GM23248 (cell line): ENCODE results near the gene WDR62. TPM values are rescaled to one million over a fixed set of nuclear protein-coding genes. Genes with fewer than 3 reads are reported as not detected.

Experiments used
- DNase-seq: peaks from one replicate; pipeline ENCODE4 v3.0.0-alpha.2; 2015
- H2AFZ ChIP-seq: fragments of 200-600 bp; sonication (generic); 2 replicates; pipeline ENCODE4 v1.6.1; 2016; ENCODE audit warnings: antibody characterized with exemption
- H3F3A ChIP-seq: fragments of 200-600 bp; sonication (generic); 2 replicates; pipeline ENCODE4 v1.6.1; 2016; ENCODE audit warnings: mild to moderate bottlenecking, antibody characterized with exemption, mixed run types; ENCODE audit not compliant: insufficient read depth
- H3K27ac ChIP-seq: fragments of 200-600 bp; sonication (generic); 2 replicates; pipeline ENCODE4 v1.5.1; 2016; ENCODE audit warnings: mild to moderate bottlenecking
- H3K27me3 ChIP-seq: fragments of 200-600 bp; sonication (generic); replicated peaks from 2 replicates; pipeline ENCODE4 v1.6.1; 2016; ENCODE audit warnings: mild to moderate bottlenecking; ENCODE audit not compliant: insufficient read depth
- H3K36me3 ChIP-seq: fragments of 200-600 bp; sonication (generic); 2 replicates; pipeline ENCODE4 v1.6.1; 2016; ENCODE audit warnings: low read depth, mild to moderate bottlenecking
- H3K4me1 ChIP-seq: fragments of 200-600 bp; sonication (generic); 2 replicates; pipeline ENCODE4 v1.6.1; 2016; ENCODE audit warnings: mild to moderate bottlenecking; ENCODE audit not compliant: insufficient read depth
- H3K4me2 ChIP-seq: fragments of 200-600 bp; sonication (generic); one replicate; pipeline ENCODE4 v1.6.1; 2016; ENCODE audit warnings: mild to moderate bottlenecking; ENCODE audit not compliant: unreplicated experiment
- H3K4me3 ChIP-seq: fragments of 200-600 bp; sonication (generic); 2 replicates; pipeline ENCODE4 v1.5.1; 2016; ENCODE audit warnings: mild to moderate bottlenecking
- H3K79me2 ChIP-seq: fragments of 200-600 bp; sonication (generic); 2 replicates; pipeline ENCODE4 v1.6.1; 2016; ENCODE audit warnings: mild to moderate bottlenecking; ENCODE audit not compliant: insufficient read depth
- H3K9ac ChIP-seq: fragments of 200-600 bp; sonication (generic); 2 replicates; pipeline ENCODE4 v1.6.1; 2016; ENCODE audit warnings: mild to moderate bottlenecking
- H3K9me2 ChIP-seq: fragments of 200-600 bp; sonication (generic); 2 replicates; pipeline ENCODE4 v1.6.1; 2016; ENCODE audit warnings: mixed run types, mild to moderate bottlenecking, moderate library complexity; ENCODE audit not compliant: insufficient read depth
- H3K9me3 ChIP-seq: fragments of 200-600 bp; sonication (generic); one replicate; pipeline ENCODE4 v1.6.1; 2017; ENCODE audit warnings: low read depth
- H4K20me1 ChIP-seq: fragments of 200-600 bp; sonication (generic); 2 replicates; pipeline ENCODE4 v1.6.0; 2016; ENCODE audit not compliant: insufficient read depth
- EZH2 ChIP-seq: fragments of 200-600 bp; sonication (generic); IDR thresholded peaks from 2 replicates; pipeline ENCODE4 v1.6.1; 2018; ENCODE audit warnings: antibody characterized with exemption, mild to moderate bottlenecking; ENCODE audit not compliant: insufficient read depth, poor library complexity, severe bottlenecking
- EZH2phosphoT487 ChIP-seq: fragments of 200-600 bp; sonication (generic); IDR thresholded peaks from 2 replicates; pipeline ENCODE4 v1.6.1; 2018; ENCODE audit warnings: antibody characterized with exemption, moderate library complexity, mild to moderate bottlenecking, low read depth; ENCODE audit not compliant: insufficient read depth
- WGBS, 2 experiments: methylation state at CpG; one replicate each; pipeline ENCODE4 v1.1.6; 2015 to 2017; ENCODE audit warnings: low lambda C conversion rate in 2 of 2, low coverage in 1 of 2; ENCODE audit errors: missing lambda C conversion rate in 2 of 2; 5-methylcytosine and 5-hydroxymethylcytosine counted together
- in situ Hi-C: fragments of 300-500 bp; cut with MboI; formaldehyde crosslinking; loops from 2 replicates; pipeline ENCODE4 v1.15.0; 2020
- polyA plus RNA-seq: library from polyadenylated mRNA; unstranded; fragments of >200 nt; fragmentation: Nextera tagmentation; extraction: Ambion mirVana; gene quantifications from 2 replicates; pipeline ENCODE4 v1.2.1, GENCODE V29; 2016
- total RNA-seq: library from RNA; depleted of rRNA; stranded (reverse); fragments of >200 nt; shearing (Covaris generic); gene quantifications from 2 replicates; pipeline ENCODE4 v1.2.3, GENCODE V29; 2014

WDR62 gene
- total and polyA plus RNA-seq, 2 experiments from 2014 or later: 2.7 to 2.8 TPM

- Histone ChIP-seq H3K27ac (no peak overlapping the region), H3K9ac (peak overlapping the region; percentile 82), H3F3A (peaks cover 2% of the 10 kb centered on the region; the same call in 1 of the 2 replicates), H3K4me1 (peaks cover 4% of the 10 kb centered on the region; the same call in 1 of the 2 replicates), H3K4me2 (peak overlapping the region; percentile 96), H3K27me3 (no peaks in the 10 kb centered on the region), H3K36me3 (no peaks in the 10 kb centered on the region), H3K79me2 (peaks cover 14% of the 10 kb centered on the region), H3K9me2 (no peaks in the 10 kb centered on the region), H4K20me1 (no peaks in the 10 kb centered on the region), H2AFZ (peak overlapping the region; percentile 75), H3K4me3 (peak overlapping the region; percentile 73), H3K9me3 (no peaks in the 10 kb centered on the region)
- TF ChIP-seq EZH2phosphoT487: no peak
- no peak for TF ChIP-seq EZH2
- no peak for DNase-seq
- WGBS, 2 experiments: 45 to 47% methylated on average over 15 of the region's 15 CpGs
- in situ Hi-C loops: no loop called here
These were observed 44.9 kb upstream of the WDR62 start for GRCh38 chr19:36009633-36010379.

- WGBS, 2 experiments: 93 to 94% methylated on average over 11 of the region's 11 CpGs
These were observed 44.3 kb upstream of the WDR62 start for GRCh38 chr19:36010402-36010801.

GRCh38 chr19:36013280-36014011 lies 41.3 kb upstream of the WDR62 start:
- Histone ChIP-seq H3K4me3 (peak overlapping the region; percentile 98), H2AFZ (peak overlapping the region; percentile 89), H3K9me2 (no peaks in the 10 kb centered on the region), H3K79me2 (peaks cover 14% of the 10 kb centered on the region), H4K20me1 (no peaks in the 10 kb centered on the region), H3K27ac (peak overlapping the region; percentile 34), H3K36me3 (peaks cover 6% of the 10 kb centered on the region; the same call in 1 of the 2 replicates), H3F3A (peaks cover 8% of the 10 kb centered on the region; the same call in 1 of the 2 replicates), H3K4me1 (peaks cover 4% of the 10 kb centered on the region; the same call in 1 of the 2 replicates), H3K9me3 (no peaks in the 10 kb centered on the region), H3K4me2 (peak overlapping the region; percentile 99), H3K9ac (peak overlapping the region; percentile 91), H3K27me3 (no peaks in the 10 kb centered on the region)
- no peak for TF ChIP-seq EZH2
- no peak for TF ChIP-seq EZH2phosphoT487
- in situ Hi-C loops: no loop called here
- 13 to 15% methylated on average over 15 of the region's 15 CpGs for WGBS, 2 experiments
- peak; percentile 28 for DNase-seq

More at GRCh38 chr19:36010402-36010801, 44.3 kb upstream of the WDR62 start:
- no peak for DNase-seq
- no peak overlapping the region for H2AFZ ChIP-seq
- H3K27ac ChIP-seq: no peak overlapping the region
- H3K9me2 ChIP-seq: no peaks in the 10 kb centered on the region
- H3K4me1 ChIP-seq: peaks cover 4% of the 10 kb centered on the region; the same call in 1 of the 2 replicates
- no peaks in the 10 kb centered on the region for H4K20me1 ChIP-seq
- no peak overlapping the region for H3K4me2 ChIP-seq
- in situ Hi-C loops: no loop called here
- TF ChIP-seq EZH2: no peak
- TF ChIP-seq EZH2phosphoT487: no peak
- no peak overlapping the region for H3K4me3 ChIP-seq
- H3F3A ChIP-seq: peaks cover 8% of the 10 kb centered on the region; the same call in 1 of the 2 replicates
- no peak overlapping the region for H3K9ac ChIP-seq
- H3K36me3 ChIP-seq: no peaks in the 10 kb centered on the region
- no peaks in the 10 kb centered on the region for H3K9me3 ChIP-seq
- no peaks in the 10 kb centered on the region for H3K27me3 ChIP-seq
- H3K79me2 ChIP-seq: peaks cover 14% of the 10 kb centered on the region
